ENCODE data around the gene POLDIP2. TPM values are rescaled to one million over a fixed set of nuclear protein-coding genes. Genes with fewer than 3 reads are reported as not detected.

The POLDIP2 gene
- total and polyA plus RNA-seq, 2 of the 13 experiments (the other 11 are each of a cell fraction or from before 2014, with no cell fraction given): 85.9 to 114 TPM

DNA sequence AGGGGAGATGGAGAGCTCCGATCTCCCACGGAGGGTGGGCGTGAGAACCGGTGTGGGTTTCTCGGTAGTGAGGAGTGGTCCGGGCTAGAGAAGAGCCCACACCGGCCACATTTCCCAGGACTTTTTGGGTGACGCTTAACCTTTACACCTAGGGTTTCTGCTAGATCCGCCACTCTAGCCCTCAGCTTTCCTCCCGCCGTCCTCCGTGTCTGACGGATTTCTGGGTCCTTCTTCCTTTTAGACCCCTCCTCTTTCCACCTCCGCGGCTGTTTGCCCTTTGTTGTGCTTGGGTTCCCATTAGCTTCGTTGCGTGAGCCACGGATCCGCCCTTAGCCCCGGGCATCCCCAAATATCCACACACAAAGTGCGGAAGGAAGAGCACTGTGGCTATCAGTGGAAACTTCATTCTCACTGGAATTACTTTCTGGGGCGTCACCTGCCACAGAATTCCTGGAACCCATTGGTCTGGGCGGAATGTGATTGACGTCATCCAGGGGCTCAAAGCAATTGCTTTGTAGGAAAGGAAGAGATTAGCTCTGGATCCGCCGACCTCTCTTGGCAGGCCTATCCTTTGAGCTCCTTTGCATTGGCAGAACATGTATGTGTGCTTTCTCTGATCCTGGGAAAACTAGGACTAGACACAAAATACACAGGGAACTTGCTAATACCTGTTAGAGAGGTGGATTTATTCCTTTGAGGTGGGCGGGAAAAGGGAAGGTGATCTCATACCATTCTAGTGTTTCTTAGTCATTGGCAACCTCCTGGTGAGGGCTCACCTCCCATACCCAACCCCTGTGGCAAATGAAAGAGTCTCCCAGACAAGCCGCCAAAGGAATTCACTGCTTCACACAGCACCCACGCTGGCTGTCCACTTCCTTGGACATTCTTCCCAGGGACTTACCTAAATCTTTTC lies 21.1 kb downstream of the POLDIP2 start (continued):
- TF ChIP-seq, protein P1, sequence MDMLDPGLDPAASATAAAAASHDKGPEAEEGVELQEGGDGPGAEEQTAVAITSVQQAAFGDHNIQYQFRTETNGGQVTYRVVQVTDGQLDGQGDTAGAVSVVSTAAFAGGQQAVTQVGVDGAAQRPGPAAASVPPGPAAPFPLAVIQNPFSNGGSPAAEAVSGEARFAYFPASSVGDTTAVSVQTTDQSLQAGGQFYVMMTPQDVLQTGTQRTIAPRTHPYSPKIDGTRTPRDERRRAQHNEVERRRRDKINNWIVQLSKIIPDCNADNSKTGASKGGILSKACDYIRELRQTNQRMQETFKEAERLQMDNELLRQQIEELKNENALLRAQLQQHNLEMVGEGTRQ (IDR thresholded peaks at IDR 0.05; ENCODE audit: low read depth, low read length): no peak
- TF ChIP-seq, protein P1 (CRISPR knock-in tag; IDR thresholded peaks at IDR 0.05; ENCODE audit: borderline replicate concordance): peak; percentile 32; the same call in 1 of the 2 replicates
- TF ChIP-seq GABPA (IDR thresholded peaks at IDR 0.05; ENCODE audit: low read depth, low read length): no peak; the same call in 1 of the 2 replicates
- TF ChIP-seq GABPA (CRISPR knock-in tag; IDR thresholded peaks at IDR 0.05; ENCODE audit: low read depth): 0 out of 2 replicates have a peak, but pooled peaks have one; percentile 27
- TF ChIP-seq SMYD3 (CRISPR knock-in tag; IDR thresholded peaks at IDR 0.05): no peak
- TF ChIP-seq, protein P2, sequence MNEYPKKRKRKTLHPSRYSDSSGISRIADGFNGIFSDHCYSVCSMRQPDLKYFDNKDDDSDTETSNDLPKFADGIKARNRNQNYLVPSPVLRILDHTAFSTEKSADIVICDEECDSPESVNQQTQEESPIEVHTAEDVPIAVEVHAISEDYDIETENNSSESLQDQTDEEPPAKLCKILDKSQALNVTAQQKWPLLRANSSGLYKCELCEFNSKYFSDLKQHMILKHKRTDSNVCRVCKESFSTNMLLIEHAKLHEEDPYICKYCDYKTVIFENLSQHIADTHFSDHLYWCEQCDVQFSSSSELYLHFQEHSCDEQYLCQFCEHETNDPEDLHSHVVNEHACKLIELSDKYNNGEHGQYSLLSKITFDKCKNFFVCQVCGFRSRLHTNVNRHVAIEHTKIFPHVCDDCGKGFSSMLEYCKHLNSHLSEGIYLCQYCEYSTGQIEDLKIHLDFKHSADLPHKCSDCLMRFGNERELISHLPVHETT (CRISPR knock-in tag; conservative IDR thresholded peaks at IDR 0.05): 0 out of 2 replicates have a peak, but pooled peaks have one; percentile 5
- no peak for TF ChIP-seq ZNF546 (CRISPR knock-in tag; conservative IDR thresholded peaks at IDR 0.05)
- TF ChIP-seq ZNF577 (CRISPR knock-in tag; IDR thresholded peaks at IDR 0.05; ENCODE audit: borderline replicate concordance, low read depth): no peak
- TF ChIP-seq ZIK1 (CRISPR knock-in tag; IDR thresholded peaks at IDR 0.05; ENCODE audit: borderline replicate concordance, low read depth): 0 out of 2 replicates have a peak, but pooled peaks have one; percentile 8
- no peak for TF ChIP-seq ZNF24 (IDR thresholded peaks at IDR 0.05)
- peak; percentile 56; the same call in 1 of the 2 replicates for TF ChIP-seq ZNF441 (CRISPR knock-in tag; IDR thresholded peaks at IDR 0.05; ENCODE audit: borderline replicate concordance)
- no peak; the same call in 1 of the 2 replicates for TF ChIP-seq SAP130 (CRISPR knock-in tag; IDR thresholded peaks at IDR 0.05; ENCODE audit: low read depth)
- 0 out of 2 replicates have a peak, but pooled peaks have one; percentile 20 for TF ChIP-seq HOXA3 (CRISPR knock-in tag; IDR thresholded peaks at IDR 0.05)
- TF ChIP-seq, protein P3, sequence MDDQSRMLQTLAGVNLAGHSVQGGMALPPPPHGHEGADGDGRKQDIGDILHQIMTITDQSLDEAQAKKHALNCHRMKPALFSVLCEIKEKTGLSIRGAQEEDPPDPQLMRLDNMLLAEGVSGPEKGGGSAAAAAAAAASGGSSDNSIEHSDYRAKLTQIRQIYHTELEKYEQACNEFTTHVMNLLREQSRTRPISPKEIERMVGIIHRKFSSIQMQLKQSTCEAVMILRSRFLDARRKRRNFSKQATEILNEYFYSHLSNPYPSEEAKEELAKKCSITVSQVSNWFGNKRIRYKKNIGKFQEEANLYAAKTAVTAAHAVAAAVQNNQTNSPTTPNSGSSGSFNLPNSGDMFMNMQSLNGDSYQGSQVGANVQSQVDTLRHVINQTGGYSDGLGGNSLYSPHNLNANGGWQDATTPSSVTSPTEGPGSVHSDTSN (CRISPR knock-in tag; IDR thresholded peaks at IDR 0.05; ENCODE audit: borderline replicate concordance): no peak
- no peak for TF ChIP-seq ESRRA (CRISPR knock-in tag; IDR thresholded peaks at IDR 0.05; ENCODE audit: low read depth)
- TF ChIP-seq ZNF556 (CRISPR knock-in tag; IDR thresholded peaks at IDR 0.05; ENCODE audit: borderline replicate concordance): 0 out of 2 replicates have a peak, but pooled peaks have one; percentile 4
- no peak for TF ChIP-seq ZFAT (CRISPR knock-in tag; conservative IDR thresholded peaks at IDR 0.05)
- peak; percentile 41; the same call in 1 of the 2 replicates for TF ChIP-seq PHF21A (CRISPR knock-in tag; IDR thresholded peaks at IDR 0.05)
- TF ChIP-seq, protein P4, sequence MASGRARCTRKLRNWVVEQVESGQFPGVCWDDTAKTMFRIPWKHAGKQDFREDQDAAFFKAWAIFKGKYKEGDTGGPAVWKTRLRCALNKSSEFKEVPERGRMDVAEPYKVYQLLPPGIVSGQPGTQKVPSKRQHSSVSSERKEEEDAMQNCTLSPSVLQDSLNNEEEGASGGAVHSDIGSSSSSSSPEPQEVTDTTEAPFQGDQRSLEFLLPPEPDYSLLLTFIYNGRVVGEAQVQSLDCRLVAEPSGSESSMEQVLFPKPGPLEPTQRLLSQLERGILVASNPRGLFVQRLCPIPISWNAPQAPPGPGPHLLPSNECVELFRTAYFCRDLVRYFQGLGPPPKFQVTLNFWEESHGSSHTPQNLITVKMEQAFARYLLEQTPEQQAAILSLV (CRISPR knock-in tag; IDR thresholded peaks at IDR 0.05; ENCODE audit: borderline replicate concordance): 0 out of 2 replicates have a peak, but pooled peaks have one; percentile 25
- peak; percentile 18; the same call in 1 of the 2 replicates for TF ChIP-seq SMAD3 (CRISPR knock-in tag; IDR thresholded peaks at IDR 0.05)
- no peak for TF ChIP-seq PLRG1 (conservative IDR thresholded peaks at IDR 0.05)
